Subcutaneous adipose tissue (tissue), 4 donors: ENCODE results near the gene SFXN4. TPM values are rescaled to one million over a fixed set of nuclear protein-coding genes. Genes with fewer than 3 reads are reported as not detected.

ENCODE experiments used
- total RNA-seq, 4 donors: library from RNA; depleted of rRNA; stranded (reverse); fragments of >200 nt; gene quantifications; one replicate each; pipeline ENCODE4 v1.1.0, GENCODE V29; 2016
- TF ChIP-seq, protein P1 (sequence below): fragments of 450-650 bp; IDR thresholded peaks from one replicate; pipeline ENCODE4 v1.5.1; 2016; ENCODE audit warnings: low read depth, mild to moderate bottlenecking, control low read depth, antibody characterized with exemption, moderate library complexity

Gene SFXN4
- total RNA-seq, 4 donors from 2014 or later, result 14.5 to 20.0 (median 16.2) TPM

DNA sequence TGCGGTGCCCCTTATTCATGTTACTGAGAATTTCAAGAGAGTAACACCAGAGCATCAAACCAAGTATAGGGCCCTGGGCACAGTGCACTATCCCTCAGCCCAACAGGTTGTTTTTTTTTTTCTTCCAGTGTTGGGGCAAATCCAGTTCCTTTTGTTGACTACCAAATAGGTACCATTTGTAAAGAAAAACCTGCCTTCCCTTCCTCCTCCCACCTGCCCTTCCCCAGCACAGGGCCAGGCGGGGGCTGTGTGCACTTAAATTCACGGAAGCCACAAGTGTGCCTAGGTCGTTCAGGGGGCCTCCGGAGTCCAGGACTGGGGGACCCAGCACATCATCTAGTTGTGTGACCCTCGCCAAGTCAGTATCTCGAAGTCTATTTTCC lies 595 bp upstream of the SFXN4 start:
- TF ChIP-seq, protein P1, sequence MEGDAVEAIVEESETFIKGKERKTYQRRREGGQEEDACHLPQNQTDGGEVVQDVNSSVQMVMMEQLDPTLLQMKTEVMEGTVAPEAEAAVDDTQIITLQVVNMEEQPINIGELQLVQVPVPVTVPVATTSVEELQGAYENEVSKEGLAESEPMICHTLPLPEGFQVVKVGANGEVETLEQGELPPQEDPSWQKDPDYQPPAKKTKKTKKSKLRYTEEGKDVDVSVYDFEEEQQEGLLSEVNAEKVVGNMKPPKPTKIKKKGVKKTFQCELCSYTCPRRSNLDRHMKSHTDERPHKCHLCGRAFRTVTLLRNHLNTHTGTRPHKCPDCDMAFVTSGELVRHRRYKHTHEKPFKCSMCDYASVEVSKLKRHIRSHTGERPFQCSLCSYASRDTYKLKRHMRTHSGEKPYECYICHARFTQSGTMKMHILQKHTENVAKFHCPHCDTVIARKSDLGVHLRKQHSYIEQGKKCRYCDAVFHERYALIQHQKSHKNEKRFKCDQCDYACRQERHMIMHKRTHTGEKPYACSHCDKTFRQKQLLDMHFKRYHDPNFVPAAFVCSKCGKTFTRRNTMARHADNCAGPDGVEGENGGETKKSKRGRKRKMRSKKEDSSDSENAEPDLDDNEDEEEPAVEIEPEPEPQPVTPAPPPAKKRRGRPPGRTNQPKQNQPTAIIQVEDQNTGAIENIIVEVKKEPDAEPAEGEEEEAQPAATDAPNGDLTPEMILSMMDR, result no peak

DNA sequence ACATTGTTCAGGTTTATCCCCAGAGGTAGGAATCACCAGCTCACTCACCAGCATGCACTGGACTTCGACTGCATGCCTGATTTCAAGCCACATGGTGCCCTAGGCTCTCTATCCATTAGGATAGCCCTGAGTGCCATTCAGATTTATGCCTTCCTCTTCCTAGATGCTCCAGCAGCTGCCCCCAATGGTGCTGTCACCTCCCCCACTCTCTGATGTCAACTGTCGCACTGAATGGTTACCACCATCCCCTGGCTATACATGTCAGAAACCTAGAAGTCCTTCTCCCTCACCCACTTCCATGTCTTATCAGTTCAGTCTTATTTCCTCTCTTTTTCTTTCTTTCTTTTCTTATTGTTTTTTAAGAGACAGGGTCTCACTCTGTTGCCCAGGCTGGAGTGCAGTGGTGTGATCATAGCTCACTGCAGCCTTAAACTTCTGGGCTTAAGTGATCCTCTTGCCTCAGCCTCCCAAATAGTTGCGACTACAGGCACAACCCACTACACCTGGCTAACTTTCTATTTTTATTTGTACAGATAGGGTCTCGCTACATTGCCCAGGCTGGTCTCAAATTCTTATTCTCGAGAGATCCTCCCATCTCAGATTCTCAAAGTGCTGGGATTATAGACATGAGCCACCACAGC lies 2.9 kb downstream of the SFXN4 start:
- TF ChIP-seq, protein P1, result no peak

DNA sequence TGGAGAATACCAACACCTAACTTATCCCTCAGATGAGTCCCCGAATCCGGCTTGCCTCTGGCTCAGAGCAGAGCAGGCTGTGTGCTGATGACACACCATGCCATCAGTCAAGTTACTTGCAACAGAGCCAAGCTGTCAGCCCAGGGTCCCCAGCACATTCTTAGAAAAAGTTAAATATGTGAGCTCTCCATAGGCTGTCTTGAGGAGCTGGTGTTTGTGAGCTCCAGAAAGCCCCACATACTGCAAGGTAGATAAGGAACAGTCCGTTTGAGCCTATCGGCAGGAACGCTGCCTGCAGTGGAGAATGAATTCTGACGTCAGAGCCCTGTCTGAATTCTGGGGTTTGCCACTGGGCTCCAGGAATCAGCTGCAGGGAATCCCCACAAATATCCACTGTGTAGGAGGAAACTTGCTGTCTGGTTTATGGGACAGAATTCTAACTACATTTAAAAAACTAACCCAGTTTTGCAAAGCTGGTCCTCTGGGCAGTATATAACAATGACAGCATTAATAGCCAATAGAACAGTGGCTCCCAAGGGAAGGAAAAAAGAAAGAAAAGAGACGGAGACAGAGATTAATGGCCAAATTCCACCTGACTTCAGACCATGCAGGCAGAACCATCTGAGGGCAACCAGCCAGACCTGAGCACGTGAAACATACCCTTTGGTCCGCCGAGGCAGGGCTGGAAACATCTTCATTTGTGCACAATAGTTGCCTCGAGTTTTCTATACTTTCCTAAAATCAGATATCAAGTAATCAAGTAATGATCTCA lies 3.6 kb downstream of the SFXN4 start:
- TF ChIP-seq, protein P1, result no peak

DNA sequence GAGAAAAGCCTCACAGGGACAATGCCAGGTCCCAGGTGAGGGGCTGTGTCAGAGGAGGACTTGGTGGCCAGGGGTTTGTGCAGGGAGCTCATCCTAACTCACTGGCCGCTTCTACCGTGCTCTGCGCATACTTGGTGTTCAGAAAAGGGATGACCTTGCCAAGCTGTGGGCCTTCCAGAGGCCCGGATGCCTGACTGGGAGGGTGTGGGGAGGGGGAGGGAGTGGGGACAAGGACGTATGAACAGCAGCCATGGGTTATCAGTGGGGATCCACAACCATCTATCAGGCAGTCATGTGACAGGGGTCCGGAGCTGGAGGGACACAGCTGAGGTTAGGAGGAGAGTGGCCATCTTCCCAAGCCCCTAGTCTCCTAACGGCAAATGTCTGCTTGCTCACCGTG lies 6.2 kb downstream of the SFXN4 start:
- TF ChIP-seq, protein P1, result no peak

DNA sequence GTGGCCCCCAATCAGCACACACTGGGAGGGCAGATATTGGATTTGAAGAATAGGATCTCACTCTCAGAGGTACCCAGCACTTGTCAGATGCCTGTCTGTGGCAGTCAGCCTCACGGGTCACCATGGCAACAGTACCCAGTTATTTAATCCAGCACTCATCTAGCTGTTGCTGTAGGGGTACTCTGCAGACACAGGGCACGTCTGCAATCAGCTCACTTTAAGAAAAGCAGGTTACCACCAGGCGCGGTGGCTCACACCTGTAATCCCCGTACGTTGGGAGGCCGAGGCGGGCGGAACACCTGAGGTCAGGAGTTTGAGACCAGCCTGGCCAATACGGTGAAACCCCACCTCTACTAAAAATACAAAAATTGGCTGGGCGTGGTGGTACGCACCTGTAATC lies 11.9 kb downstream of the SFXN4 start:
- TF ChIP-seq, protein P1, result no peak

DNA sequence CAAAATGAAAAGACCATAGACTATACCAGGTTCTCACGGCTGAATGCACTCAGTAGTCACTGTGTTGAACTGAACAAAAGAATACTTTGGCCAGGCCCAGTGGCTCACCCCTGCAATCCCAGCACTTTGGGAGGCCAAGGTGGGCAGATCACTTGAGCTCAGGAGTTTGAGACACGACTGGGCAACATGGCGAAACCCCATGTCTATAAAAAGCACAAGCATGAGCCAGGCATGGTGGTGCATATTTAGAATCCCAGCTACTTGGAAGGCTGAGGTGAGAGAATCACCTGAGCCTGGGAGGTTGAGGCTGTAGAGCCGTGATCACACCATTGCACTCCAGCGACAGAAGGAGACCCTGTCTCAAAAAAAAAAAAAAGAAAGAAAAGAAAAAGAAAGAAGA lies 12.5 kb downstream of the SFXN4 start:
- TF ChIP-seq, protein P1, result no peak

DNA sequence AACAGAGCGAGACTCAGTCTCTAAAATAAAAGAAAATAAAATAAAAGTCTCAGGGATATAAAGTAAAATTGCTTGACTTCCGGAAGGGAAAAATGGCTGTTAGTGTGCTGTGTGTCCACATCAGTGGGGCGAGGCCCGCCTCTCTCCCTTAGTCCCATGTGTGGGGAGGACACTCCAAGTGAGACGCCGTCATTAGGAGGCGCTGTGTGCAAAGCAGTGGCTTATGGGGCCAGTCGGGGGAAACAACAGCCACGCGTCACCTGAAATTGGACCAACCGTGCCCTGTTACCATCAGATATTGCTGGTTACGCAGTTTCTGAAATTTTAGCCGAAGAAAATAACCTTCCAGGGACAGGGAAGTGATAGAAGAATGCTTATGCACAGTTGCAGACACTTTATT lies 15.8 kb downstream of the SFXN4 start:
- TF ChIP-seq, protein P1, result no peak
